ENCODE results near the gene GRM8.

DNA sequence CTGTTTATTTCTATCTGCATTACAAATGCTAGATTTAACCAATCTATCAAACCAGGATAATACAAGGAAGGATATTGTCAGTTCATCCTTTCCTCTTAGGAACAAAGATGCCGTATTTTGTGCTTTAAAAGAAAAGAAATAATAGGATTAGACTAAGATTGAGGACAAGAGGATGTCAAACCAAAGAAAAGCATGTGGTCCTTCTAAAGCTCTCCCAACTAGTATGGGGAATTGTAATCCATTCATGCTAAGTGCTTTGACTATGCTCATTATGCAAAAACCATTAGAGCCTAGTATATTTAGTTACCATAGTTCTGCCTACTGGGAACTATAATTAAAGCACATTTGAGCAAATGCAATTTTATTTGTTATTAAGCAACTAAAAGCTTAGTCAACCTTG lies 280.2 kb downstream of the GRM8 start:
- TF ChIP-seq CTCF (conservative IDR thresholded peaks at IDR 0.05; ENCODE audit: low read depth, low read length) (no peak), EZH2phosphoT487 (IDR thresholded peaks at IDR 0.05; ENCODE audit: borderline replicate concordance, low read length) (no peak), EZH2 (IDR thresholded peaks at IDR 0.05; ENCODE audit: low read length, unreplicated experiment) (no peak)

Data from PC-3 (cell line).